HFFc6 (cell line): Measurements from ENCODE around the gene POMC. TPM values are rescaled to one million over a fixed set of nuclear protein-coding genes. Genes with fewer than 3 reads are reported as not detected.

Source experiments
- DNase-seq: peaks from one replicate; pipeline ENCODE4 v3.0.0-alpha.2; 2018
- H3K27ac Mint-ChIP-seq: 2 replicates; pipeline ENCODE4 v1.8.0; 2020; ENCODE audit warnings: mild to moderate bottlenecking, mixed read lengths
- H3K27me3 Mint-ChIP-seq: 2 replicates; pipeline ENCODE4 v1.8.0; 2021; ENCODE audit warnings: mild to moderate bottlenecking, moderate library complexity, mixed read lengths; ENCODE audit not compliant: insufficient read depth
- H3K36me3 Mint-ChIP-seq: 2 replicates; pipeline ENCODE4 v1.8.0; 2021; ENCODE audit warnings: low read depth, mixed read lengths
- H3K4me1 Mint-ChIP-seq: 2 replicates; pipeline ENCODE4 v1.8.0; 2020; ENCODE audit warnings: low read depth, mixed read lengths
- H3K4me3 Mint-ChIP-seq: 2 replicates; pipeline ENCODE4 v1.8.0; 2020; ENCODE audit warnings: mild to moderate bottlenecking, moderate library complexity, mixed read lengths
- H3K9me3 Mint-ChIP-seq: 2 replicates; pipeline ENCODE4 v1.8.0; 2020; ENCODE audit warnings: mild to moderate bottlenecking, mixed read lengths
- CTCF ChIP-seq: fragments of 200-600 bp; sonication (generic); IDR thresholded peaks from 2 replicates; pipeline ENCODE4 v1.5.0; 2021; ENCODE audit warnings: antibody characterized with exemption, mild to moderate bottlenecking
- total RNA-seq, 6 experiments: library from RNA; stranded (reverse); fragmentation: NEBNext Ultra II Directional; extraction: Animal tissue kit (Norgen Biotek cat#: 25700); gene quantifications; 2 replicates in 1 of 6; 3 replicates in 5 of 6; pipeline ENCODE4 v1.2.3, GENCODE V29; 2021

The POMC gene
- total RNA-seq, 6 experiments from 2014 or later: not detected

DNA sequence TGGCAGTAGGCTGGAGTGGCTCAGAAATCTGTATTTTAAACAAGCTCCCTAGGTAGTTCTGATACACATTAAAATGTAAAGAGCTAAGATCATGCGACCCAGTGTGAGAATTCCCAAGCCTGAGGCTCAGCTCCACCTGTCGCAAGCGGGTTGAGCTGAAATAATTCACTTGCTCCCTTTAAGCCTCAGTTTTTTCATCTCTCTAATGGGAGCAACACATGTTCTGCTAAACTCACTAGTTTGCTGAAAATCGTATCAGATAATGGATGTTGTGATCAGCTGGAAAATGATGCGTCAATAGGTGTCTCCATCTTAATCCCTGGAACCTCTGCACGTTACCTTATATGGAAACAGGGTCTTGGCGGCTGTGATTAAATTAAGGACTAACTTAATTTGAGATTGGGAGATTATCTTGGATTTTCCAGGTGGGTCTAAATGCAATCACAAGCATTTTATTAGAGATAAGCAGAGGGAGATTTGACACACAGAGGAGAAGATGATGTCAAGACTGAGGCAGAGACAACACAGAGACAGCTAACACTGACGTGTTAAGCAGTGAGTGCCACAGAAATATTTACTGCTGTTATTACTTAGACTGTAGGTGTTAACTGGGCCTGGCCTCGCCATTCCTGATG is 53.0 kb downstream of the POMC start:
- Mint-ChIP-seq H3K9me3 (no peaks in the 10 kb centered on the region), H3K36me3 (no peaks in the 10 kb centered on the region), H3K27ac (no peak overlapping the region), H3K4me1 (peaks cover 9% of the 10 kb centered on the region), H3K27me3 (peaks cover 18% of the 10 kb centered on the region), H3K4me3 (no peak overlapping the region)
- DNase-seq: no peak
- no peak for TF ChIP-seq CTCF

DNA sequence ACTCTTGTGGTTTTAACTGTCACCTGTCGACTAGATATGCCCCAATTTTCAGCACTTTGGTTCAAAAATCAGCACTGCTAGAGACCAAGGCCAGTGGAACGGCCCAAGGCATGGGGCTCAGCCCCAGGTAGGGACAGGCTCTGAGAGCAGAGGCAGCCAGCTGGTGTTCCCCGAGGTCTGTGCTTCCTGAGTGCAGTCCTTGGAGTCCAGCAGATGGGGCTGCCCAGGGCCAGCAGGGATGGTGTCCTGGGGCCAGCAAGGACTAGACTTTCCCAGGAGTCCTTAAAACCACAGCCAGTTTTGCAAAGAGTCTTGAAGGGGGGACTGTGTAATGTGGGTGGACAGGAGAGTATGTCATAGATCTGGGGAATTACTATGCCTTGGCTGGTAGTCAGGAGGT is 56.3 kb downstream of the POMC start:
- H3K4me1 Mint-ChIP-seq: peaks cover 9% of the 10 kb centered on the region
- TF ChIP-seq CTCF: no peak
- peaks cover 20% of the 10 kb centered on the region for H3K27me3 Mint-ChIP-seq
- DNase-seq: no peak
- H3K9me3 Mint-ChIP-seq: no peaks in the 10 kb centered on the region
- no peak overlapping the region for H3K4me3 Mint-ChIP-seq
- H3K36me3 Mint-ChIP-seq: no peaks in the 10 kb centered on the region
- H3K27ac Mint-ChIP-seq: no peak overlapping the region

Other genes starting within 250 kb of the POMC start
- gene ADCY3, start 248.3 kb downstream of the POMC start, total RNA-seq: 10 to 100 TPM; 54.4 to 80.7 (median 72.0) TPM
- gene DNAJC27, start 196.6 kb downstream of the POMC start, total RNA-seq: 1 to 10 TPM; 2.8 to 3.9 (median 3.6) TPM
- under 1 TPM; 0.17 to 0.54 (median 0.33) TPM for gene EFR3B, start 126.5 kb downstream of the POMC start, total RNA-seq
- gene DNMT3A, start 173.3 kb upstream of the POMC start, total RNA-seq: 1 to 10 TPM; 3.5 to 5.2 (median 4.5) TPM